Measurements from ENCODE around the gene LBHD2. TPM values are rescaled to one million over a fixed set of nuclear protein-coding genes. Genes with fewer than 3 reads are reported as not detected.

The LBHD2 gene
- total RNA-seq, 1 experiment from 2014 or later = not detected

- no peaks in the 10 kb centered on the region for H3K36me3 ChIP-seq (replicated peaks; ENCODE audit: control insufficient read depth, insufficient read depth, low read length)
- peaks cover 12% of the 10 kb centered on the region; the same call in 1 of the 2 replicates for H3K27me3 ChIP-seq (ENCODE audit: control insufficient read depth, insufficient read depth, low read length)
- peak overlapping the region; percentile 49 for H3K4me3 ChIP-seq (ENCODE audit: insufficient read depth, low read depth, low read length)
- DNase-seq = peak; percentile 88
Observed at GRCh38 chr14:103123634-103124500, 39.9 kb downstream of the LBHD2 start.

GRCh38 chr14:103124501-103125001, 40.5 kb downstream of the LBHD2 start:
- no peak for DNase-seq
- peaks cover 12% of the 10 kb centered on the region; the same call in 1 of the 2 replicates for H3K27me3 ChIP-seq (ENCODE audit: control insufficient read depth, insufficient read depth, low read length)
- no peaks in the 10 kb centered on the region for H3K36me3 ChIP-seq (replicated peaks; ENCODE audit: control insufficient read depth, insufficient read depth, low read length)
- H3K4me3 ChIP-seq (ENCODE audit: insufficient read depth, low read depth, low read length) = no peak overlapping the region

DNA sequence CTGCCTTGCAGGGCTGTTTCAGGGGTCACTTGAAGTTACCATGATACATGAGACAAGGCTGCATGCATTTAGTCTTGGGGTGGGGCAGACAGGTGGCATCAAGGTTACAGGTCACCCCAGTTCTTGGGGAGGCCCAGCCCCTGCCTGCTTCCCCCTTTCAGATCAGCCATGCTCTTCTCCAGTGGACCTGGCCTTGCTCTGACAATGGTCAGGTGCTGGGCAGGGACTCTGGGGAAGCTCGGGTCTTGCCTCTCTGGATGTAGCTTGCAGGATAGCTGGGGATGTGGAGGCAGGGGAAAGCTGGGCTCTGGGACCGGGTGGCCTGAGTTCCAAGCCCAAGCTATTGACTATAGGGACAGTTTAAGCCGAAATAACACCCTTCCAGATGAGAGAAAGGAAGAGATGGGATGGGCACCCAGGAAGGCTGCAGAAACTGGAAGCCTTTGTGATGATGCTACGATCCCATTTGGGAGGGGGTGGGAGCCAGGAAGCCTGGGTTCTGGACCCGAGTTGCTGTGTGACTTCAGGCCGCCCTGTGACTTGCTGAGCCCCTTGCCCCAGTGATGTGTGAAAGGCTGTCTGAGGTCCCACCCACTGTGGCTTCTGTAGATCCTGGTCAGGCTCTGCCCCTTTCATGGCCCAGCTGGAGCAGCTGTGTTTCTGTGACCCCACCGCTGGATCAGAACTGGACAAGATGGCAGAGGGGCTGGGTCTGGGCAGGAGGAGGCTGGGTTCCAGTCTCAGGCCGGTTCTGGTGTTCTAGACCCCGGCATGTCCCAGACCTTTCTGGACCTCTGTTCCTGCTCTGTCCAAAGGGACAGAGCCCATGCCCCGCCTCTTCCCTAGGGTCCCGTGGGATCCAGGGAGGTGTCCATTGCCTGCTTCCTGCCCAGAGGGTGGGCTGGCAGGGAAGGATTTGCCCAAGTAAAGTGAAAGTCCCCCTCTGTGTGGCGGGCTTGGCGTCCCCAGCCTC, 41.4 kb downstream of the LBHD2 start:
- peak; percentile 45 for DNase-seq
- Histone ChIP-seq H3K27me3 (ENCODE audit: control insufficient read depth, insufficient read depth, low read length) (peaks cover 12% of the 10 kb centered on the region; the same call in 1 of the 2 replicates), H3K4me3 (ENCODE audit: insufficient read depth, low read depth, low read length) (no peak overlapping the region), H3K36me3 (replicated peaks; ENCODE audit: control insufficient read depth, insufficient read depth, low read length) (no peaks in the 10 kb centered on the region)

DNA sequence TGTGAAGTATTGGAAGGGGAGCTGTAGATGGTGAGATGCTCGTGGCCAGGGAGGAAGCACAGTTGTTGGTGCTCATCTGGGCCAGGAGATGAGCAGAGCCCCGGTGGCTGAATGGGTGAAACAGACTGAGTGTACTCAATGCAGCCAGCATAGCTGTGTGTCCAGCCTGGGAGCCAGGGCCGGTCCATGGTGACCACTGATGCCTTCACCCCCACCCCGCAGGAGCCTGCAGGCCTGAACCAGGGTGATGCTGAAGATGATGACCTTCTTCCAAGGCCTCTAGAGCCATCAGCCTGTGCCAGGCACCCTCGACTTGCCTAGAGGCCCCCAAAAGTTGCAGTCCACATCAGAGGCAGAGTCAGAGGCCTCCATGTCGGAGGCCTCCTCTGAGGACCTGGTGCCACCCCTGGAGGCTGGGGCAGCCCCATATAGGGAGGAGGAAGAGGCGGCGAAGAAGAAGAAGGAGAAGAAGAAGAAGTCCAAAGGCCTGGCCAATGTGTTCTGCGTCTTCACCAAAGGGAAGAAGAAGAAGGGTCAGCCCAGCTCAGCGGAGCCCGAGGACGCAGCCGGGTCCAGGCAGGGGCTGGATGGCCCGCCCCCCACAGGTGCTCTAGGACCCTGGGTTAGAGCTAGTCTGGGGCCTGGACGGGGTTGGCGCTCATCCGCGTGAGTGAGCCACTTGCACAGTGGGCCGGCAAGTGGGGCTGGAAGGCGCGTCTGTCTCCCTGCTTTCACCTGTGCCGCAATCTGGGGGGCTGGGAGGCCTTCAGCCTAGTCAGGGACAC, 42.3 kb downstream of the LBHD2 start:
- peaks cover 12% of the 10 kb centered on the region; the same call in 1 of the 2 replicates for H3K27me3 ChIP-seq (ENCODE audit: control insufficient read depth, insufficient read depth, low read length)
- DNase-seq = no peak
- no peaks in the 10 kb centered on the region for H3K36me3 ChIP-seq (replicated peaks; ENCODE audit: control insufficient read depth, insufficient read depth, low read length)
- H3K4me3 ChIP-seq (ENCODE audit: insufficient read depth, low read depth, low read length) = peak overlapping the region; percentile 16; the same call in 1 of the 2 replicates

DNA sequence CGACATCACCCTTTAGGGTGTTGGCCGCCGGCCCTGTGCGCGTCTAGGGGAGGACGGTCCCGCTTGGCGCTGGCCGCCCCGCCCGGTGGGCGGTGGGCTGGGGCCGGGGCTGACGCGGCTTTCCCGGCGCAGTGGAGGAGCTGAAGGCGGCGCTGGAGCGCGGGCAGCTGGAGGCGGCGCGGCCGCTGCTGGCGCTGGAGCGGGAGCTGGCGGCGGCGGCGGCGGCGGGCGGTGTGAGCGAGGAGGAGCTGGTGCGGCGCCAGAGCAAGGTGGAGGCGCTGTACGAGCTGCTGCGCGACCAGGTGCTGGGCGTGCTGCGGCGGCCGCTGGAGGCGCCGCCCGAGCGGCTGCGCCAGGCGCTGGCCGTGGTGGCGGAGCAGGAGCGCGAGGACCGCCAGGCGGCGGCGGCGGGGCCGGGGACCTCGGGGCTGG, 42.9 kb downstream of the LBHD2 start:
- peak overlapping the region; percentile 16; the same call in 1 of the 2 replicates for H3K4me3 ChIP-seq (ENCODE audit: insufficient read depth, low read depth, low read length)
- peaks cover 12% of the 10 kb centered on the region; the same call in 1 of the 2 replicates for H3K27me3 ChIP-seq (ENCODE audit: control insufficient read depth, insufficient read depth, low read length)
- H3K36me3 ChIP-seq (replicated peaks; ENCODE audit: control insufficient read depth, insufficient read depth, low read length) = no peaks in the 10 kb centered on the region
- DNase-seq = peak; percentile 95

- H3K4me3 ChIP-seq (ENCODE audit: insufficient read depth, low read depth, low read length) = no peak overlapping the region
- peaks cover 12% of the 10 kb centered on the region; the same call in 1 of the 2 replicates for H3K27me3 ChIP-seq (ENCODE audit: control insufficient read depth, insufficient read depth, low read length)
- H3K36me3 ChIP-seq (replicated peaks; ENCODE audit: control insufficient read depth, insufficient read depth, low read length) = no peaks in the 10 kb centered on the region
- DNase-seq = no peak
Observed at GRCh38 chr14:103127356-103127755, 43.3 kb downstream of the LBHD2 start.

DNA sequence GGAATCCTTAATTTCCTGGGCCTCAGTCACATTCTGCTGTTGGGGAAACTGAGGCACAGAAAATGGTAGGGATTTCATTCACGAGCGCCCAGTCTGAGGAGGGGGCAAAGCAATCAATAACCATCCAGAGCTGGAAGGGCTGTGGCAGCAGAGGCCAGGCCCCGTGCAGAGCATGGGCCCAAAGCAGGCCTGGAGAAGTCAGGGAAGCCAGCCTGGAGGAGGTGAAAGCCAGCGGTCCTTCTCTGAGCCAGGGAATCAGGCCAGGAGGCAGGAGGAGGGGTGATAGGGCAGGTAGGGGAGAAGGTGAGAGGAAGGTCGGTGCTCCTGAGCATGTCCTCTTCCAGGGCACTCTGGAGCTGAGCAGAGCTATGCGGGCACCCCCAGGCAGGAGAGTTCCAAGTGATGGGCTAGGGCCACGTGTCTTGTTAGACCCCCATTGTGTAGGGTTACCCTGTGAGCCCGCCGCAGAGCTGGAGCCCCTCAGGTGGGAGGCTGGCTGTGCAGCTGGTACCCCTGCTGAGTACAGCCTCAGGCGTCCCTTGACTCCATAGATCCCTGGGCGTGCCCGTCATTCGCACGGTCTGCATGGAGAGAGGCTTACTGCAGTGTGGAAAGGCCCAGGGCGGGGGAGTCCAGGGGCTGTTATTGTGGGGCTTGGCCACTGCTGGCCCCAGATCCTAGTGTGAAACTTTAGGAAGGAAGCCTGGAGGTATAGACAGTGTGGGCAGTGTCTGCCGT, 44.0 kb downstream of the LBHD2 start:
- Histone ChIP-seq H3K4me3 (ENCODE audit: insufficient read depth, low read depth, low read length) (no peak overlapping the region), H3K27me3 (ENCODE audit: control insufficient read depth, insufficient read depth, low read length) (peaks cover 12% of the 10 kb centered on the region; the same call in 1 of the 2 replicates), H3K36me3 (replicated peaks; ENCODE audit: control insufficient read depth, insufficient read depth, low read length) (peaks cover 3% of the 10 kb centered on the region)
- peak; percentile 51 for DNase-seq

DNA sequence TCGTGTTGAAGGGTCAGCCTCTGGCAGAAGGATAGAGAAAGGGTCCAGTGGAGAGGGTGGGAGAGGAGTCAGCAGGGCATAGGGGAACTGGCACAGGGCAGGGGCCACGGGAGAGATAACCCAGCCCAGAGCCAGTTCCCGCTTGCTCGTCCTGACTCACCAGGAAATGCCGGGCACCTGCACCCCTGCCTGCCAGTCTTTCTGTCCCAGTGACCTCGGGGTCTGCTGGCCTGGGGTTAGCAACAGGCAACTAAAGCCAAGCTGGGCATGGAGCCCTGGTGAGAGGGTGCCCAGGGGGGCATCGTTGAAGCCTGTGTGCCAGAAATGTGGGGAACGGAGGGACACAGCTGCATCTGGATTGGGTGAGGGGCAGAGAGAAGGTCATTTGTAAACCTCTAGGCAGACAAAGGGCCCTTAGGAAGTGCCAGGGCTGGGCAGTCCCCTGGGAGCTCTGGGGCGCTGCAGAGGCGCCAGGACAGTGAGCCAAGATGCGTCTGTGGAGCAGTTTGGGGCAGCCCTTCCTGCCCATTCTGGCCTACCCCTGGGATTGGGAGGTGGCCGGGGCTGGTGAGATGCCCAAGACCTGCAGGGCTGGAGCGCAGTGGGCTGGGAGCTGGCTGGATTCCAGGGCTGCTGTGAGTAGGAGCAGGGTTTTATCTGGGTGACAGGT, 44.8 kb downstream of the LBHD2 start:
- peaks cover 5% of the 10 kb centered on the region for H3K36me3 ChIP-seq (replicated peaks; ENCODE audit: control insufficient read depth, insufficient read depth, low read length)
- peaks cover 12% of the 10 kb centered on the region; the same call in 1 of the 2 replicates for H3K27me3 ChIP-seq (ENCODE audit: control insufficient read depth, insufficient read depth, low read length)
- DNase-seq = peak; percentile 50
- H3K4me3 ChIP-seq (ENCODE audit: insufficient read depth, low read depth, low read length) = no peak overlapping the region

DNA sequence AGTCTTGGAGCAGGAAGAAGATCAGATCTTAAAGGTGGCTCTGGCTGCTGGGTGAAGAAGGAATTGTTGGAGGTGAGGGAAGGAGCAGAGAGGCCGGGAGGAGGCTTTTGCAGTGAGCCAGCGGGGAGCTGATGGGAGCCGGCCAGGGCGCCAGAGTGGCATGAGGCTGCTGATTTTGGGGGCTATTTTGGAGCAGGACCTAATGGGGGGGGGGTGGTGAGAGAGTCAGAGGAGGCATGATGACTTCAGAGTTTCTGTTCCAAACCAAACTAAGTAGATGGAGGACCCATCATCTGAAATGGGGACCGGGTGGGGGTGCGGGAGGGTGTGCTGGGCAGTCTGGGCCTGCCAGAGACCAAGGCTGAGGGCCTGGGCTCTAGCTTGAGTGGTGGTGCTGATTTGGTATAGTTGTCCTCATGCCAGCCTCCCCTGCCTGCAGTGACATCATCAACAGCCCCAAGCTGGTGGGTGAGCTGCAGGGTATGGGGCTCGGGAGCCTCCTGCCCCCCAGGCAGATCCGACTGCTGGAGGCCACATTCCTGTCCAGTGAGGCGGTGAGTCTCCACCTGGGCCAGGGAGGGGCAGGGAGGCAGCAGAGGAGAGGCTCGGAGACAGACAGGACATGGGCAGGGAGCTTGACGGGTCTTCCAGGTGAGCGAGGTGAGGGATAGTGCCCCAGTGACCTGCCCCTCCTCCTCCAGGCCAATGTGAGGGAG, 45.4 kb downstream of the LBHD2 start:
- no peak overlapping the region for H3K4me3 ChIP-seq (ENCODE audit: insufficient read depth, low read depth, low read length)
- peak; percentile 53 for DNase-seq
- H3K36me3 ChIP-seq (replicated peaks; ENCODE audit: control insufficient read depth, insufficient read depth, low read length) = peaks cover 5% of the 10 kb centered on the region
- H3K27me3 ChIP-seq (ENCODE audit: control insufficient read depth, insufficient read depth, low read length) = peaks cover 12% of the 10 kb centered on the region; the same call in 1 of the 2 replicates

DNA sequence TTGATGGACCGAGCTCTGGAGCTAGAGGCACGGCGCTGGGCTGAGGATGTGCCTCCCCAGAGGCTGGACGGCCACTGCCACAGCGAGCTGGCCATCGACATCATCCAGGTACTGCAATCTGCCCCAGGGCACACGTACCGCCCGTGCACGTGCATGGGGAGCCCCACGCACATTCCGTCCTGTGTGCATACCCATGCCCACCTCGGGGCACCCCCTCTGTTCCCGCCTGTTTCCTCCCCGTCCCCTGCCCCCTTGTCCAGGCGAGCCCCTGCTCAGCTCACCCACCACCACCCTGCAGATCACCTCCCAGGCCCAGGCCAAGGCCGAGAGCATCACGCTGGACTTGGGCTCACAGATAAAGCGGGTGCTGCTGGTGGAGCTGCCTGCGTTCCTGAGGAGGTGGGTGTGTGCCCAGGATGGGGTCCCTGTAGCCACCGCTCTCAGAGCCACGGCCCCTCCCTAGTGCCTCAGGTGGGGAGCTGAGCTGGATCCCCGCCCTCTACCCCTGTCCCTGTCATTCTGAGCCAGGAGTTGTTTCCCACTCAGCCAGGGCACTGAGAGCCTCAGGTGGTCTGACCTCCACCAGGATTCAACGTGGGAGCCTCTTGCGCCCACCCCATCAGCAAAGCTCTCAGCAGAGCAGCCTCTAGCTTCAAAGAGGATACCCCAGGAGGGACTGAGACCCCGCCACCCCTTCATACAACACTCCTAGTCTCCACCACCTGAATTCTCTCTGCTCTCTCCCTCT, 46.2 kb downstream of the LBHD2 start:
- Histone ChIP-seq H3K36me3 (replicated peaks; ENCODE audit: control insufficient read depth, insufficient read depth, low read length) (peaks cover 5% of the 10 kb centered on the region), H3K27me3 (ENCODE audit: control insufficient read depth, insufficient read depth, low read length) (peaks cover 10% of the 10 kb centered on the region; the same call in 1 of the 2 replicates), H3K4me3 (ENCODE audit: insufficient read depth, low read depth, low read length) (no peak overlapping the region)
- DNase-seq = peak; percentile 50

- DNase-seq = peak; percentile 46
- H3K27me3 ChIP-seq (ENCODE audit: control insufficient read depth, insufficient read depth, low read length) = peaks cover 6% of the 10 kb centered on the region; the same call in 1 of the 2 replicates
- H3K36me3 ChIP-seq (replicated peaks; ENCODE audit: control insufficient read depth, insufficient read depth, low read length) = peaks cover 5% of the 10 kb centered on the region
- H3K4me3 ChIP-seq (ENCODE audit: insufficient read depth, low read depth, low read length) = no peak overlapping the region
Observed at GRCh38 chr14:103130965-103131364, 47.0 kb downstream of the LBHD2 start.

DNA sequence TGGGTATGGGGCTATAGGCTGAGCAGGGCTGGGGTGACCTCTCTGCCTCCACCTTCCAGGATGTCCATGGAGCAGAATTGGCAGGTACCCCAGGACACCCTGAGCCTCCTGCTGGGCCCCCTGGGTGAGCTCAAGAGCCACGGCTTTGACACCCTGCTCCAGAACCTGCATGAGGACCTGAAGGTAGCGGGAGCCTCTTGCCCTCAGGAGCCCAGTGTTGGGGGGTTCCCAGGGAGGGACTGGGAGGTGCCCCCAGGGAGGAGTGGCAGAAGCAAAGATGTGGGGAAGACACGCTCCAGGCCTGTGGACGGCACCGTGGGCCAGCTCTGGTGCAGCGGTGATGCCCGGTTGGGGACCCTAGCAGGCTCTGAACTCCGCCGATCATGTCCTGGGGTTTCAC, 47.6 kb downstream of the LBHD2 start:
- H3K4me3 ChIP-seq (ENCODE audit: insufficient read depth, low read depth, low read length) = no peak overlapping the region
- peak; percentile 40 for DNase-seq
- peaks cover 5% of the 10 kb centered on the region for H3K36me3 ChIP-seq (replicated peaks; ENCODE audit: control insufficient read depth, insufficient read depth, low read length)
- H3K27me3 ChIP-seq (ENCODE audit: control insufficient read depth, insufficient read depth, low read length) = peaks cover 2% of the 10 kb centered on the region; the same call in 1 of the 2 replicates
